ENCODE results near the gene BTG4.

Gene BTG4

GRCh38 chr11:111512296-111513239, at the start of gene BTG4:
TSS of gene BTG4 (minus strand) at chr11:111512386. CDS start at chr11:111498776, 13,610 bp downstream.
- DNase-seq (ENCODE audit: low spot score) = peak; percentile 55

GRCh38 chr11:111561791-111562325, 49.7 kb upstream of the BTG4 start:
- DNase-seq (ENCODE audit: low spot score) = no peak

- DNase-seq (ENCODE audit: low spot score) = no peak
These were observed 49.1 kb upstream of the BTG4 start for GRCh38 chr11:111561306-111561705.

- DNase-seq (ENCODE audit: low spot score) = no peak
These were observed 48.6 kb upstream of the BTG4 start for GRCh38 chr11:111560800-111561199.

- no peak for DNase-seq (ENCODE audit: low spot score)
These were observed 47.7 kb upstream of the BTG4 start for GRCh38 chr11:111559800-111560464.

- no peak for DNase-seq (ENCODE audit: low spot score)
These were observed 45.4 kb upstream of the BTG4 start for GRCh38 chr11:111557425-111558111.

- no peak for DNase-seq (ENCODE audit: low spot score)
These were observed 43.1 kb upstream of the BTG4 start for GRCh38 chr11:111555255-111555654.

GRCh38 chr11:111554532-111554931, 42.3 kb upstream of the BTG4 start:
- no peak for DNase-seq (ENCODE audit: low spot score)

- DNase-seq (ENCODE audit: low spot score) = no peak
These were observed 38.1 kb upstream of the BTG4 start for GRCh38 chr11:111550258-111550657.

- DNase-seq (ENCODE audit: low spot score) = no peak
These were observed 37.6 kb upstream of the BTG4 start for GRCh38 chr11:111549869-111550203.

GRCh38 chr11:111549196-111549868, 37.1 kb upstream of the BTG4 start:
- no peak for DNase-seq (ENCODE audit: low spot score)

- no peak for DNase-seq (ENCODE audit: low spot score)
These were observed 36.3 kb upstream of the BTG4 start for GRCh38 chr11:111548525-111548924.

- no peak for DNase-seq (ENCODE audit: low spot score)
These were observed 30.6 kb upstream of the BTG4 start for GRCh38 chr11:111542606-111543275.

GRCh38 chr11:111541254-111542061, 29.3 kb upstream of the BTG4 start:
- DNase-seq (ENCODE audit: low spot score) = no peak

GRCh38 chr11:111540937-111541253, 28.7 kb upstream of the BTG4 start:
- no peak for DNase-seq (ENCODE audit: low spot score)

- DNase-seq (ENCODE audit: low spot score) = peak; percentile 29
These were observed 28.1 kb upstream of the BTG4 start, which contains the start of gene LAYN for GRCh38 chr11:111540114-111540936. TSS of gene LAYN (plus strand) at chr11:111540720. CDS start at chr11:111540844, 124 bp downstream.

GRCh38 chr11:111539426-111540113, 27.4 kb upstream of the BTG4 start:
- DNase-seq (ENCODE audit: low spot score) = no peak

- DNase-seq (ENCODE audit: low spot score) = no peak
These were observed 26.4 kb upstream of the BTG4 start for GRCh38 chr11:111538407-111539114.

Measured in HuH-7 (cell line).